Lower leg skin (tissue), 3 donors: ENCODE data around the gene REX1BD.

Source experiments
- CTCF ChIP-seq, 3 donors: fragments of 450-650 bp; IDR thresholded peaks; one replicate each; pipeline ENCODE4 v1.5.1; 2016; ENCODE audit warnings: antibody characterized with exemption in 3 of 3, mild to moderate bottlenecking in 3 of 3, moderate library complexity in 2 of 3
- POLR2A ChIP-seq, 2 donors: fragments of 450-650 bp; IDR thresholded peaks; one replicate each; pipeline ENCODE4 v1.6.1; 2016 to 2017; ENCODE audit warnings: antibody characterized with exemption in 2 of 2, mild to moderate bottlenecking in 1 of 2, moderate library complexity in 1 of 2

GRCh38 chr19:18616023-18616422, 27.4 kb downstream of the REX1BD start:
- TF ChIP-seq POLR2A (IDR thresholded peaks at IDR 0.05) (no peak), CTCF (IDR thresholded peaks at IDR 0.05) (no peak)
